HT-29 (cell line): Measurements from ENCODE around the gene ZNF226. TPM values are rescaled to one million over a fixed set of nuclear protein-coding genes. Genes with fewer than 3 reads are reported as not detected.
"Not testable (repeated sequence)": the region's sequence is repeated elsewhere in the genome, so short reads cannot be mapped to it uniquely, and the experiment has no call there.

ENCODE experiments used
- DNase-seq: peaks from one replicate; pipeline ENCODE4 v3.0.0-alpha.2; 2015; ENCODE audit warnings: low spot score
- total RNA-seq: library from RNA; depleted of rRNA; stranded (reverse); fragments of >200 nt; shearing (Covaris generic); gene quantifications from 2 replicates; pipeline ENCODE4 v1.2.3, GENCODE V29; 2014; rRNA removed

Gene ZNF226
- total RNA-seq, 1 experiment from 2014 or later: 18.4 TPM

GRCh38 chr19:44212250-44212865 is 47.5 kb downstream of the ZNF226 start, which contains the start of gene ZNF227:
Gene ZNF227, plus strand, starts transcription at chr19:44212532. Its CDS starts 5,261 bp downstream, at chr19:44217793.
- peak; percentile 96 for DNase-seq

GRCh38 chr19:44212866-44213346 is 48.0 kb downstream of the ZNF226 start:
- no peak for DNase-seq

GRCh38 chr19:44219926-44220325 is 55.0 kb downstream of the ZNF226 start:
- not testable (repeated sequence) for DNase-seq

GRCh38 chr19:44220761-44221160 is 55.9 kb downstream of the ZNF226 start:
- not testable (repeated sequence) for DNase-seq

- not testable (repeated sequence) for DNase-seq
Measured at GRCh38 chr19:44221291-44221690, 56.4 kb downstream of the ZNF226 start.

Other genes with a start within 250 kb of the ZNF226 start
- 8.4 and 9.3 TPM in 2 replicates for gene ZNF45, start 229.8 kb upstream of the ZNF226 start, total RNA-seq
- gene ZNF221, start 213.9 kb upstream of the ZNF226 start, total RNA-seq: 0.68 and 0.97 TPM in 2 replicates
- 3.2 and 5.7 TPM in 2 replicates for gene ZNF155, start 180.9 kb upstream of the ZNF226 start, total RNA-seq
- 0.53 and 1.8 TPM in 2 replicates for gene ZNF230, start 162.1 kb upstream of the ZNF226 start, total RNA-seq
- gene ZNF222, start 139.7 kb upstream of the ZNF226 start, total RNA-seq: 1.8 and 2.0 TPM in 2 replicates
- gene ZNF223, start 113.1 kb upstream of the ZNF226 start, total RNA-seq: 2.3 and 2.7 TPM in 2 replicates
- gene ZNF284, start 92.9 kb upstream of the ZNF226 start, total RNA-seq: 0.38 and 0.63 TPM in 2 replicates
- gene ZNF224, start 70.7 kb upstream of the ZNF226 start, total RNA-seq: 9.7 and 17.3 TPM in 2 replicates
- 0.44 and 0.64 TPM in 2 replicates for gene ZNF225, start 51.7 kb upstream of the ZNF226 start, total RNA-seq
- gene ZNF234, start 23.5 kb upstream of the ZNF226 start, total RNA-seq: 2.0 and 4.6 TPM in 2 replicates
- 8.1 and 10.7 TPM in 2 replicates for gene ZNF227, start 47.4 kb downstream of the ZNF226 start, total RNA-seq
- 0.31 and 0.94 TPM in 2 replicates for gene ZNF233, start 94.8 kb downstream of the ZNF226 start, total RNA-seq
- 1.0 and 2.7 TPM in 2 replicates for gene ZNF235, start 139.9 kb downstream of the ZNF226 start, total RNA-seq
- gene ZNF112, start 191.6 kb downstream of the ZNF226 start, total RNA-seq: 0.61 and 0.78 TPM in 2 replicates
- gene ZNF285, start 236.5 kb downstream of the ZNF226 start, total RNA-seq: not detected in 2 replicates